Measurements from ENCODE around the gene SAMD11. TPM values are rescaled to one million over a fixed set of nuclear protein-coding genes. Genes with fewer than 3 reads are reported as not detected.

SAMD11 gene
- polyA plus RNA-seq, 2 of the 4 experiments (the other 2 are of a cell fraction) = 22.4 to 52.8 TPM

- ChIA-PET POLR2A (no interaction called here), CTCF (interaction anchor here (0.6 to 7.6 kb wide), 34 partner anchors 8 to 386 kb away, joined by 3 to 126 read pairs (median 4); partner anchors contain the start of genes HES4 and ISG15)
- Histone ChIP-seq H3K4me2 (peak overlapping the region; percentile 64), H3K4me3 (0 out of 3 replicates have a peak overlapping the region, but pooled peaks have one; percentile 12), H3K4me1 (no peaks in the 10 kb centered on the region), H3K27ac (peak overlapping the region in 1 of 2 experiments; percentile 68; a peak in 3 of 6 replicates), H3K9me3 (no peaks in the 10 kb centered on the region)
- peak; percentile 64 to 79; a peak in 5 of 6 replicates for ATAC-seq
- no peak for DNase-seq (ENCODE audit: low read depth in 1 of 2, low spot score in 1 of 2)
- WGBS (ENCODE audit: missing lambda C conversion rate) = 29% methylated on average over 12 of the region's 29 CpGs
- TF ChIP-seq USF2 (IDR thresholded peaks at IDR 0.05) (no peak), SMC3 (IDR thresholded peaks at IDR 0.05) (peak; percentile 85), HEYL (CRISPR knock-in tag; IDR thresholded peaks at IDR 0.05) (no peak), ELK1 (IDR thresholded peaks at IDR 0.05; ENCODE audit: low read depth, low read length) (no peak), RAD21 (conservative IDR thresholded peaks at IDR 0.05 in 1 of 2, IDR thresholded peaks at IDR 0.05 in 1 of 2) (peak; percentile 74 to 92), CTCF (IDR thresholded peaks at IDR 0.05) (peak; percentile 78)
- no peak for FAIRE-seq
Observed at GRCh38 chr1:983798-984475, 60.2 kb downstream of the SAMD11 start.

- H3K4me2 ChIP-seq = peak overlapping the region; percentile 64
- ATAC-seq = peak; percentile 4 to 41; a peak in 3 of 6 replicates
- no peak for FAIRE-seq
- CTCF ChIA-PET = interaction anchor here (0.6 to 7.6 kb wide), 31 partner anchors 9 to 386 kb away, joined by 3 to 126 read pairs (median 3); partner anchors contain the start of genes HES4 and ISG15
- WGBS (ENCODE audit: missing lambda C conversion rate) = 35% methylated on average over 11 of the region's 12 CpGs
- POLR2A ChIA-PET = no interaction called here
- no peak for DNase-seq (ENCODE audit: low read depth in 1 of 2, low spot score in 1 of 2)
- H3K27ac ChIP-seq = peak overlapping the region in 1 of 2 experiments; percentile 68; a peak in 3 of 6 replicates
- TF ChIP-seq HES2 (IDR thresholded peaks at IDR 0.05) (no peak), MAFK (IDR thresholded peaks at IDR 0.05; ENCODE audit: partially characterized antibody) (no peak), MYC (IDR thresholded peaks at IDR 0.05; ENCODE audit: borderline replicate concordance, low read length) (no peak), CEBPB (IDR thresholded peaks at IDR 0.05) (peak in 1 of 2 experiments; percentile 35; a peak in 1 of 4 replicates), ZC3H11A (IDR thresholded peaks at IDR 0.05) (peak; percentile 38), RAD21 (conservative IDR thresholded peaks at IDR 0.05 in 1 of 2, IDR thresholded peaks at IDR 0.05 in 1 of 2) (peak in 1 of 2 experiments; percentile 14; a peak in 1 of 5 replicates), CTCF (IDR thresholded peaks at IDR 0.05) (peak; percentile 30; the same call in 1 of the 3 replicates)
- no peaks in the 10 kb centered on the region for H3K9me3 ChIP-seq
- no peaks in the 10 kb centered on the region for H3K4me1 ChIP-seq
- H3K4me3 ChIP-seq = 0 out of 3 replicates have a peak overlapping the region, but pooled peaks have one; percentile 12
Observed at GRCh38 chr1:984476-984814, 60.7 kb downstream of the SAMD11 start.

GRCh38 chr1:985126-985525 is 61.4 kb downstream of the SAMD11 start:
- no peak overlapping the region for H3K27ac ChIP-seq
- H3K4me2 ChIP-seq = no peak overlapping the region
- H3K9me3 ChIP-seq = no peaks in the 10 kb centered on the region
- DNase-seq (ENCODE audit: low read depth in 1 of 2, low spot score in 1 of 2) (no peak), FAIRE-seq (no peak), ATAC-seq (no peak)
- POLR2A ChIA-PET = no interaction called here
- no peaks in the 10 kb centered on the region for H3K4me1 ChIP-seq
- H3K4me3 ChIP-seq = no peak overlapping the region
- CTCF ChIA-PET = interaction anchor here (0.7 to 7.6 kb wide), 13 partner anchors 9 to 330 kb away, joined by 3 to 126 read pairs (median 4); partner anchors contain the start of genes HES4 and ISG15
- WGBS (ENCODE audit: missing lambda C conversion rate) = 69% methylated on average over 13 of the region's 13 CpGs
- TF ChIP-seq KDM1A (IDR thresholded peaks at IDR 0.05; ENCODE audit: low read depth) (no peak), ZC3H11A (IDR thresholded peaks at IDR 0.05) (no peak), HES2 (IDR thresholded peaks at IDR 0.05) (no peak), EHF (CRISPR knock-in tag; IDR thresholded peaks at IDR 0.05) (no peak), MAFK (IDR thresholded peaks at IDR 0.05; ENCODE audit: partially characterized antibody) (no peak), HOXB5 (CRISPR knock-in tag; IDR thresholded peaks at IDR 0.05) (no peak), HEYL (CRISPR knock-in tag; IDR thresholded peaks at IDR 0.05) (no peak), FOXS1 (CRISPR knock-in tag; IDR thresholded peaks at IDR 0.05) (no peak), CBX8 (IDR thresholded peaks at IDR 0.05) (no peak), ZSCAN20 (CRISPR knock-in tag; IDR thresholded peaks at IDR 0.05) (no peak), HMGXB4 (CRISPR knock-in tag; IDR thresholded peaks at IDR 0.05; ENCODE audit: borderline replicate concordance) (no peak), FOSB (CRISPR knock-in tag; IDR thresholded peaks at IDR 0.05) (no peak), RARB (CRISPR knock-in tag; IDR thresholded peaks at IDR 0.05) (no peak), EP300 (IDR thresholded peaks at IDR 0.05) (no peak)
